Osteoblast (primary cell): ENCODE data around the gene TKTL1. TPM values are rescaled to one million over a fixed set of nuclear protein-coding genes. Genes with fewer than 3 reads are reported as not detected.

ENCODE experiments used
- DNase-seq: peaks from one replicate; pipeline ENCODE4 v3.0.0; 2011; ENCODE audit warnings: low spot score, mixed read lengths; ENCODE audit not compliant: insufficient read length; ENCODE audit errors: missing footprints
- H2AFZ ChIP-seq: 2 replicates; pipeline ENCODE4 v1.6.0; 2011; ENCODE audit warnings: mild to moderate bottlenecking, low read length
- H3K27ac ChIP-seq: 2 replicates; pipeline ENCODE4 v1.5.1; 2011; ENCODE audit warnings: mild to moderate bottlenecking, low read depth, low read length, moderate library complexity
- H3K27me3 ChIP-seq: 2 replicates; pipeline ENCODE4 v1.6.0; 2012; ENCODE audit warnings: mild to moderate bottlenecking, control low read depth, inconsistent platforms, low read length, moderate library complexity; ENCODE audit not compliant: insufficient read depth
- H3K36me3 ChIP-seq: 2 replicates; pipeline ENCODE4 v1.5.1; 2011; ENCODE audit warnings: mild to moderate bottlenecking, low read length, control low read depth, moderate library complexity; ENCODE audit not compliant: insufficient read depth
- H3K4me1 ChIP-seq: 2 replicates; pipeline ENCODE4 v1.5.1; 2011; ENCODE audit warnings: mild to moderate bottlenecking, low read length, control low read depth, moderate library complexity; ENCODE audit not compliant: insufficient read depth
- H3K4me2 ChIP-seq: 2 replicates; pipeline ENCODE4 v1.6.0; 2011; ENCODE audit warnings: mild to moderate bottlenecking, low read length; ENCODE audit not compliant: insufficient read depth
- H3K4me3 ChIP-seq: fragments of 200-600 bp; sonication (generic); 3 replicates; pipeline ENCODE4 v1.5.1; 2012; ENCODE audit warnings: mild to moderate bottlenecking, low read length, inconsistent platforms; ENCODE audit not compliant: insufficient read depth
- H3K79me2 ChIP-seq: 2 replicates; pipeline ENCODE4 v1.6.0; 2012; ENCODE audit warnings: mild to moderate bottlenecking, low read length, control low read depth, inconsistent platforms; ENCODE audit not compliant: insufficient read depth
- H3K9me3 ChIP-seq: 2 replicates; pipeline ENCODE4 v1.5.1; 2011; ENCODE audit warnings: low read depth, low read length, control low read depth
- H4K20me1 ChIP-seq: 2 replicates; pipeline ENCODE4 v1.6.0; 2012; ENCODE audit warnings: mild to moderate bottlenecking, low read length, control low read depth; ENCODE audit not compliant: insufficient read depth
- CTCF ChIP-seq: IDR thresholded peaks from 2 replicates; pipeline ENCODE4 v1.5.1; 2011; ENCODE audit warnings: mild to moderate bottlenecking, low read depth, low read length, moderate library complexity; ENCODE audit errors: extremely low read depth
- total RNA-seq: library from RNA; depleted of rRNA; stranded (reverse); fragments of >200 nt; gene quantifications from 2 replicates; pipeline ENCODE4 v1.2.3, GENCODE V29; 2012

Gene TKTL1
- total RNA-seq, 1 donor: not detected

GRCh38 chrX:154353172-154353843, 57.7 kb downstream of the TKTL1 start:
- Histone ChIP-seq H3K36me3 (peaks cover 87% of the 10 kb centered on the region), H4K20me1 (peaks cover 70% of the 10 kb centered on the region), H3K4me2 (no peak overlapping the region), H2AFZ (no peak overlapping the region), H3K4me3 (no peak overlapping the region), H3K79me2 (peaks cover 17% of the 10 kb centered on the region), H3K9me3 (no peaks in the 10 kb centered on the region), H3K27ac (no peak overlapping the region), H3K4me1 (no peaks in the 10 kb centered on the region), H3K27me3 (no peaks in the 10 kb centered on the region)
- no peak for DNase-seq
- TF ChIP-seq CTCF: no peak

GRCh38 chrX:154354013-154354412, 58.4 kb downstream of the TKTL1 start:
- no peaks in the 10 kb centered on the region for H3K27me3 ChIP-seq
- peaks cover 72% of the 10 kb centered on the region for H4K20me1 ChIP-seq
- H3K4me1 ChIP-seq: no peaks in the 10 kb centered on the region
- no peak for DNase-seq
- no peak overlapping the region for H2AFZ ChIP-seq
- H3K4me2 ChIP-seq: no peak overlapping the region
- H3K4me3 ChIP-seq: no peak overlapping the region
- peaks cover 24% of the 10 kb centered on the region for H3K79me2 ChIP-seq
- no peak overlapping the region for H3K27ac ChIP-seq
- peaks cover 91% of the 10 kb centered on the region for H3K36me3 ChIP-seq
- TF ChIP-seq CTCF: no peak
- no peaks in the 10 kb centered on the region for H3K9me3 ChIP-seq

GRCh38 chrX:154354516-154354915, 58.9 kb downstream of the TKTL1 start:
- TF ChIP-seq CTCF: no peak
- Histone ChIP-seq H3K36me3 (peaks cover 93% of the 10 kb centered on the region), H2AFZ (no peak overlapping the region), H3K4me3 (no peak overlapping the region), H3K79me2 (peaks cover 29% of the 10 kb centered on the region), H4K20me1 (peaks cover 73% of the 10 kb centered on the region), H3K4me2 (no peak overlapping the region), H3K27ac (no peak overlapping the region), H3K9me3 (no peaks in the 10 kb centered on the region), H3K27me3 (no peaks in the 10 kb centered on the region), H3K4me1 (no peaks in the 10 kb centered on the region)
- DNase-seq: no peak

- Histone ChIP-seq H3K9me3 (no peaks in the 10 kb centered on the region), H3K27me3 (no peaks in the 10 kb centered on the region), H3K36me3 (peaks cover 93% of the 10 kb centered on the region), H2AFZ (no peak overlapping the region), H3K79me2 (peaks cover 36% of the 10 kb centered on the region), H3K4me2 (no peak overlapping the region), H3K27ac (no peak overlapping the region), H4K20me1 (peaks cover 74% of the 10 kb centered on the region), H3K4me3 (no peak overlapping the region), H3K4me1 (no peaks in the 10 kb centered on the region)
- no peak for DNase-seq
- TF ChIP-seq CTCF: no peak
These were observed 59.6 kb downstream of the TKTL1 start for GRCh38 chrX:154355094-154355775.
